Measurements from ENCODE around the gene TFIP11.
A peak's percentile ranks its signal among the peaks of the same experiment; 100 is the strongest.

Gene TFIP11

GRCh38 chr22:26508148-26508547 lies 4.1 kb downstream of the TFIP11 start:
- DNase-seq (ENCODE audit: low read depth, low spot score) = no peak

- no peak for DNase-seq (ENCODE audit: low read depth, low spot score)
These were observed 8.5 kb downstream of the TFIP11 start for GRCh38 chr22:26503758-26504157.

DNA sequence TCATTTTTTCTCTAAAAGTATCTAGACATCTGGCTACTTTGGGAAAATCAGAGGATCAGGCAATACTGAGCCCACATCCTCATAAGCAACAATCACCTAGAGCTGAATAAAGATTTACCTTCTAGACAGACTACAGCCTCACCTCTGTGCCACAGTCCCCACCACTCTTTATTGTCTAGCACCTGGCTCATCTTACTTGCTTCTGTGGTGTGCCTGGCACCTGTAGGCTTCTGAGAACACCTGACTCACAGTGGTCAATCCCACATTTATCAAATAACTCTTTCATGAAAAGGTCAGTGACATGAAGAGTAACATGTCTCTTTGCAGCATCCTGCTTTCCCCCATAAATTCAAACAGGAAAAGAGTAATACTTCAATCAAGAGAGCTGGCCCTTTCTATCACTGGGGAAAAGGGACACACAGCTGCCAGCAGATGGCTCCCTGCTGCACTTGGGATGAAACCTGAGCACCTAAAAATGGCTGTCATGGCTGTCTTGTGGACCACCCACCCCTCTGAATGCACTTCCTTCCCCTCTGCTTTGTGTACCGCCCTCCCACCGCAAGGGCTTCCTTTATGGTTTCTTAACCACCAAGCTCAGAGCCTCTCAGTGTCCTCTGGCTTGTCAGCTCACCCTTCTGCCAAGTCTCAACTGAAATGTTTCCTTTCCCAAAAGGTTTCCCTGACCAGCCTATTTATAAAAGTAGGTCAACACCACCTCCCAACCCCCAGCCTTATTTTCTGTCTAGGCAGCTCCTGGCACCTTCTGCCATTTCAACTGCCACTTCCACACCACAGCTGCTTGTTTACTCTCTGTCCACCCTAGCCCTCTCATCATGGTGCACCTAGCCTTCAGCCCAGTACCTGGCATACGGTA lies 9.3 kb downstream of the TFIP11 start:
- DNase-seq (ENCODE audit: low read depth, low spot score) = peak; percentile 67

- DNase-seq (ENCODE audit: low read depth, low spot score) = no peak
These were observed 10.3 kb downstream of the TFIP11 start for GRCh38 chr22:26501996-26502395.

DNA sequence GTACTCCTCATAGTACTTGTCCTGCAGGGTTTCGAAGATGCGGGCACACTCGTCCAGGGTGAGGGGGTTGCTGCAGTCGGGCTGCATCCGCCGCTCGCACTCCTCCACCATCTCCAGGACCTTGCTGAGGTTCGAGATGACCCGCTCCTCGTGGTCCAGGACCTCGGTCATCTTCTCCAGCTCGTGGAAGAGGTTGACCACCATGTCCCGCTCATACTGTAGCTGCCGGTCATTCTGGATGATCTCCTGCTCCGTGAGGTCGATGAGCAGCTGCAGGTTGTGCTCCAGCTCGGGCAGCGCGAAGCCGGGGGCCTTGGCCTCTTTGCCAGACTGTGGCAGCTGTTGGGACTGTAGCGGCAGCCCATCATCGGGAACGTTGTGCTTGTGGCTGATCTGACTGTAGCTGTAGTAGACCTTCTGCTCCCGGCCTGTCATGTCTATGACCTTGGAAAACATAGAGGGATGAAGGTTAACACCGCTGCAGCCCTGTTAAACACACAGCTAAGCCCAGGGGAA lies 13.0 kb downstream of the TFIP11 start:
- no peak for DNase-seq (ENCODE audit: low read depth, low spot score)

- DNase-seq (ENCODE audit: low read depth, low spot score) = no peak
These were observed 15.8 kb downstream of the TFIP11 start for GRCh38 chr22:26496456-26496855.

DNA sequence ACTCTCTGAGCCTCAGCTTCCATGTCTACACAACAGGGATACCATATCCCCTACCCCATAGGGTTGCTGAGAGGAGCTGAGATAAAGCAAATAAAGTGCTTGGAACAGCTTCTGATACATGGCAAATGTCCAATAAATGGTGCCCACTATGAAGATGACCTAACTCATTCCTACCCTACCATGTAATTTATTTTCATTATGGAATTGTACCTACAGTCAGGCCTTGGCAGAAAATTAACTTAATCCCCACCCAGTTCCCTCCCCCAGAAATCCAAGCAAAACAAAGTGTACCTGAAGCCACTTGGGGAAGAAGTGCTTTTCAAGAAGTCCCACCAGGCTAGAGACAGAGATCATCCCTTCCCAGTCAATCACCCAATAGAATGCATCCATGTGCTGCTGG lies 17.8 kb downstream of the TFIP11 start:
- no peak for DNase-seq (ENCODE audit: low read depth, low spot score)

DNA sequence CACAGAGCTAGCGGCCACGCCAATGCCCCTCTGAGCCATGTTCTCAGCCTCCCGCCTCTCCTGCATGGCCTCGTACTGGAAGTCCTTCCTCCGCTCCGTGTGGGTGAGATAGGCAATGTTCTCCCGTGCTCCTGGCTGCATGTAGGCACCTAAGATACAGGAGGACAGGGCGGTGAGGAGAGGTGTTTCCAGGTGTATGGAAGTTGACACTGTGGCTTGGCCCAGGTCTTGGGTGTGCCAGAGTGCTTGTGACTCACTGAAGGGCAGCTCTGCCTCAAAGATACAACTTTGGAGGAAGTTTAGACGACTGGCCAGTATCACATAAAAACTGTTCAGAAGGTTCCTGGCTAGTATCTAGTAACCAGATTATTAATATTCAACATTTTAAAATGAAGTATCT lies 20.1 kb downstream of the TFIP11 start:
- DNase-seq (ENCODE audit: low read depth, low spot score) = no peak

GRCh38 chr22:26489447-26490036 lies 22.7 kb downstream of the TFIP11 start:
- no peak for DNase-seq (ENCODE audit: low read depth, low spot score)

- DNase-seq (ENCODE audit: low read depth, low spot score) = no peak
These were observed 24.3 kb downstream of the TFIP11 start for GRCh38 chr22:26487996-26488395.

- no peak for DNase-seq (ENCODE audit: low read depth, low spot score)
These were observed 25.9 kb downstream of the TFIP11 start for GRCh38 chr22:26486394-26486793.

DNA sequence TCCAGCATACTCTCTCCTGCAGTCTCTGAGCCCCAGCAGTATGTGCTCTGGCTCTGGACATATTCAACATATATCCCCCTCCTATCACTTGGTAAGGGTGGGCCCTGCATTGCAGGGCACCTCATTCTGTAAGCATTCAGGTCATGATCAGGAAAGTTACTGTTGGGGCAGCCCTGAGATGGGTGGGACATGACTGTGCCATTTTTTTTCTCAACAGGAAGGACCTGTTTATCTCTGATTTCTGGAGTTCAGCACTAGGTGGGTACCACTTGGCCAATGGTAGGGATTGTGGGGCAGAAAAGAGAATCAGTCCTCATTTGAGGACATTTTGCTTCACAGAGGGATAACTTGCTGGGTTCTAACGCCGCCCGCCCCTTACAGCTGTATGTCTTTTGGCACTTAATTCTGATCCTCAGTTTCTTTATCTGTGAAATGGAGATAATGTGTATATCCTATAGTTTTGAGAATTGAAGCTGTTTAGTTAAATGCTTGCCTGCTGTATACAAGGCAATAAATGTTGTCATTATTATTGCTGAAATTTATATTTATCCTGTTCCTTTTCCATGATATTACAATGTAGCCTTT lies 26.4 kb downstream of the TFIP11 start:
- no peak for DNase-seq (ENCODE audit: low read depth, low spot score)

DNA sequence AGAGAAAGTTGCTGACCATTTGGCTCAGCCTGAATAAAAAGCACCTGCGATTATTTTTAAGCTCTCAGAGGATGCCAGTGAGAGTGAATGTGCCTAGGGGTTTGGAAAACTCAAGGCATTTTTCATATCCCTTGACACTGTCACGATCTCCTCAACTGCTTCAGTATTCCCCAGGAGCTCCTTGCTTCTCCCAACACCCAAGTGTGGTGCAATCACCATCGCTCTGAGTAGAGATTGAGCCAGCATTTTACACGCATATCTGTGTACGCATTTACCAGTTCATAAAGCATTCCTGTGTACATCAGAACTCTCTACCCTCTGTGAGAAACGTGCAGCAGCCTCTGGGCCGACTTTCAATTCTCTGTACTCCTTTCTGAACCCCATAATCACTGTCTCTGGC lies 27.3 kb downstream of the TFIP11 start:
- no peak for DNase-seq (ENCODE audit: low read depth, low spot score)

GRCh38 chr22:26484360-26484706 lies 27.9 kb downstream of the TFIP11 start:
- DNase-seq (ENCODE audit: low read depth, low spot score) = no peak

DNA sequence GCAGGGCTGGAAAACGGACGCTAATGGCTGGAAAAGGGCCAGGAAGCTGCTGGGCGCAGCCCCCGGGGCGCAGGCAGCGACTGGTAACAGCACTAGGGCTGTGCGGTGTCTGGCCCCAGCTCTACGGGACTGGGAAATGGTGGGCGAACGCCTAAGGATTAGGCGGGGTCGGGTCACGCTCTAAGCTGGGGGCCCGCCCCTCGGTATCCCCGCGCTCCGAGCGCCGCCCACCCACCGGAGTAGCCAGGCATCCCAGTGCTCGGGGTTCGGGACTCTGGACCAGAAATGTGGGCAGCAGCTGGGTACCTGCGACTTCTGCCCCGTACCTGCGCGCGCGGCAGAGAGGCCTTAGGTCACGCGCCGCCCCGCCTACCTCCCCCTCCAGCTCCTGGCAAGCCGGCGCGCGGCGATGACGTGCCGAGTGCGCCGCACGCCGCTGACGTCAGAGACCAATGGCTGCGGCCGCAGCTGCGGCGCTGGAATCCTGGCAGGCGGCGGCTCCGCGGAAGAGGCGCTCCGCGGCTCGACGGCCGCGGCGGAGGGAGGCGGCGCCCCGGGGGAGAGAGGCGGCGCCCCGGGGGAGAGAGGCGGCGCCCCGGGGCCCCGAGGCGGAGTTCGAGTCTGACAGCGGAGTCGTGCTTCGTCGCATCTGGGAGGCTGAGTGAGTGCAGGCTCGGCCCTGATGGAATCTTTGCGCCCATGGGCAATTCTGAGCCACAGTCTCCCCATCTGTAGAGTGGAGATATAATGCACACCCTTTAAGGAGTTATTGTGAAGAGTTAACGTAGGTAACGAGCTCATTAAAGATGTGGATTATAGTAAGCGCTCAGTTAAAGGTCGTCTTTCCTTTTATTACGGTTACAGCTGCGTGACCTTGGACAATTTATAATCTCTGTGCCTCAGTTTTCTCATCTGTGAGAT lies 28.6 kb downstream of the TFIP11 start, which contains the start of the genes HPS4 and SRRD:
TSS of gene HPS4 (minus strand) at position 345 of the 921 bp plus-strand sequence. CDS start 2,021 bp downstream, outside the sequence.
TSS of gene SRRD (plus strand) at position 439 of the 921 bp plus-strand sequence. CDS start at position 453, 14 bp downstream.
- DNase-seq (ENCODE audit: low read depth, low spot score) = peak; percentile 45

- DNase-seq (ENCODE audit: low read depth, low spot score) = no peak
These were observed 29.2 kb downstream of the TFIP11 start for GRCh38 chr22:26483043-26483438.

DNA sequence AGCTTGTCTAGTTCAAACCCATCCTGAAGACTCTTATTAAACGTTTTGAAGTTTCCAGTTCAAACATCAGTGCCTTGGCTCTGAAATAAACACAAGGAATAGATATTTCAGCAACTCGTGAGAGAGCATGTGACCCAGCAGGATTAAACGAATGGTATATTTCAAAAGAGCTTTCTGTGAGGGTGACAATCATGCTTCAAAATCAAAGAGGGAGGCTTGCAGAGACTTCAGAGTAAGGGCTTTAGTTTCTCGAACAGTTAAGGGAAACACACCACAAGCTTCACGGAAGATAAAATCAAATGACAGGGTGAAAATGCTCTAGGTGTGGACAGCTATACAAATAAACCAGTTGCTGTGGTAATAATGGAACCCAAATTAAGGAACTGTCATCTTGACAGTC lies 30.1 kb downstream of the TFIP11 start:
- DNase-seq (ENCODE audit: low read depth, low spot score) = no peak

- no peak for DNase-seq (ENCODE audit: low read depth, low spot score)
These were observed 30.6 kb downstream of the TFIP11 start for GRCh38 chr22:26481694-26482093.

DNA sequence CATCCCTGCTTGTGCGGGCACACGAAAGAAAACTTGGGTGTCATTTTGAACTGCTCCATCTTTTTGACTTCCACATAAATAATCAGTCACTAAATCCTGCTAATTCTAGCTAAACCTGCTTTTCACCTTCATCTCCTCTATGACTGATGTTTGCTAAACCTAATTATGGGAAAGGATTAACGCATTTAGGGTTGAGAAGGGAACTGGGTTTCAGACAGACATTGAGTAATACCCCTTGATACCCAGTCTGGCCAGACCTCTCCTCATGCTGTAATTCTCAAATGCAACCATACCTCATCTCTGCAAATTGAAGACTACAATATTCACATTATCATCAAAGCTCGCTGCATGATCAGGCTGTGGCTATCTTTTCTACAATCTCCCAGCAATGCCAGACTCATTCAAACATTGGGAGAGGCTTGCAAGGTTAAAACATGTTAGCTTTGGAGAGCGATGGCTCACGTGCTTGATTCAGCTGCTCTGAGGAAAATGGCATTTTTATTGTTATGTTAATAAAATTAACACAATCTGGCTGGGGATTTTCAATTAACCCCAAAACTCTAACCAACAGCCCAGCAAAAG lies 31.1 kb downstream of the TFIP11 start:
- no peak for DNase-seq (ENCODE audit: low read depth, low spot score)

DNA sequence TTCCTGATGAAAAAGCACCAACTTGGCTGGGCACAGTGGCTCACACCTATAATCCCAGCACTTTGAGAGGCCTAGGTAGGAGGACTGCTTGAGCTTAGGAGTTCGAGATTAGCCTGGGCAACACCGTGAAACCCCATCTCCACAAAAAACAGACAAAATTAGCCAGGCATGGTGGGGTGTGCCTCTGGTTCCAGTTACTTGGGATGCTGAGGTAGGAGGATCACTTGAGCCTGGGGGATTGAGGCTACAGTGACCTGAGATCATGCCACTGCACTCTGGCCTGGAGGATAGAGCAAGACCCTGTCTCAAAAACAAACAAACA lies 31.7 kb downstream of the TFIP11 start:
- no peak for DNase-seq (ENCODE audit: low read depth, low spot score)
